ENCODE measurements around the gene MOB2.

- TF ChIP-seq, protein P1, sequence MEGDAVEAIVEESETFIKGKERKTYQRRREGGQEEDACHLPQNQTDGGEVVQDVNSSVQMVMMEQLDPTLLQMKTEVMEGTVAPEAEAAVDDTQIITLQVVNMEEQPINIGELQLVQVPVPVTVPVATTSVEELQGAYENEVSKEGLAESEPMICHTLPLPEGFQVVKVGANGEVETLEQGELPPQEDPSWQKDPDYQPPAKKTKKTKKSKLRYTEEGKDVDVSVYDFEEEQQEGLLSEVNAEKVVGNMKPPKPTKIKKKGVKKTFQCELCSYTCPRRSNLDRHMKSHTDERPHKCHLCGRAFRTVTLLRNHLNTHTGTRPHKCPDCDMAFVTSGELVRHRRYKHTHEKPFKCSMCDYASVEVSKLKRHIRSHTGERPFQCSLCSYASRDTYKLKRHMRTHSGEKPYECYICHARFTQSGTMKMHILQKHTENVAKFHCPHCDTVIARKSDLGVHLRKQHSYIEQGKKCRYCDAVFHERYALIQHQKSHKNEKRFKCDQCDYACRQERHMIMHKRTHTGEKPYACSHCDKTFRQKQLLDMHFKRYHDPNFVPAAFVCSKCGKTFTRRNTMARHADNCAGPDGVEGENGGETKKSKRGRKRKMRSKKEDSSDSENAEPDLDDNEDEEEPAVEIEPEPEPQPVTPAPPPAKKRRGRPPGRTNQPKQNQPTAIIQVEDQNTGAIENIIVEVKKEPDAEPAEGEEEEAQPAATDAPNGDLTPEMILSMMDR (IDR thresholded peaks at IDR 0.05; ENCODE audit: low read depth, low read length): no peak
- TF ChIP-seq EZH2phosphoT487 (IDR thresholded peaks at IDR 0.05; ENCODE audit: low read depth): no peak
These were observed 65.3 kb downstream of the MOB2 start for GRCh38 chr11:1421291-1421690.

Data from OCI-LY3 (cell line).